Measurements from ENCODE around the gene ABCA12. TPM values are rescaled to one million over a fixed set of nuclear protein-coding genes. Genes with fewer than 3 reads are reported as not detected.

Gene ABCA12
- total RNA-seq, 1 donor from 2014 or later = 7.7 TPM

- peak; percentile 28 for DNase-seq (ENCODE audit: low read depth)
- no peak overlapping the region for H3K4me3 ChIP-seq (ENCODE audit: low read depth, low read length)
- no peaks in the 10 kb centered on the region for H3K27me3 ChIP-seq (ENCODE audit: control insufficient read depth, insufficient read depth, low read length)
- H3K36me3 ChIP-seq (ENCODE audit: control insufficient read depth, insufficient read depth, low read length) = no peaks in the 10 kb centered on the region
- TF ChIP-seq, protein P1, sequence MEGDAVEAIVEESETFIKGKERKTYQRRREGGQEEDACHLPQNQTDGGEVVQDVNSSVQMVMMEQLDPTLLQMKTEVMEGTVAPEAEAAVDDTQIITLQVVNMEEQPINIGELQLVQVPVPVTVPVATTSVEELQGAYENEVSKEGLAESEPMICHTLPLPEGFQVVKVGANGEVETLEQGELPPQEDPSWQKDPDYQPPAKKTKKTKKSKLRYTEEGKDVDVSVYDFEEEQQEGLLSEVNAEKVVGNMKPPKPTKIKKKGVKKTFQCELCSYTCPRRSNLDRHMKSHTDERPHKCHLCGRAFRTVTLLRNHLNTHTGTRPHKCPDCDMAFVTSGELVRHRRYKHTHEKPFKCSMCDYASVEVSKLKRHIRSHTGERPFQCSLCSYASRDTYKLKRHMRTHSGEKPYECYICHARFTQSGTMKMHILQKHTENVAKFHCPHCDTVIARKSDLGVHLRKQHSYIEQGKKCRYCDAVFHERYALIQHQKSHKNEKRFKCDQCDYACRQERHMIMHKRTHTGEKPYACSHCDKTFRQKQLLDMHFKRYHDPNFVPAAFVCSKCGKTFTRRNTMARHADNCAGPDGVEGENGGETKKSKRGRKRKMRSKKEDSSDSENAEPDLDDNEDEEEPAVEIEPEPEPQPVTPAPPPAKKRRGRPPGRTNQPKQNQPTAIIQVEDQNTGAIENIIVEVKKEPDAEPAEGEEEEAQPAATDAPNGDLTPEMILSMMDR (IDR thresholded peaks at IDR 0.05; ENCODE audit: insufficient read depth, low read length, poor library complexity, severe bottlenecking) = no peak
These were observed 116.0 kb downstream of the ABCA12 start for GRCh38 chr2:215022418-215022817.

DNA sequence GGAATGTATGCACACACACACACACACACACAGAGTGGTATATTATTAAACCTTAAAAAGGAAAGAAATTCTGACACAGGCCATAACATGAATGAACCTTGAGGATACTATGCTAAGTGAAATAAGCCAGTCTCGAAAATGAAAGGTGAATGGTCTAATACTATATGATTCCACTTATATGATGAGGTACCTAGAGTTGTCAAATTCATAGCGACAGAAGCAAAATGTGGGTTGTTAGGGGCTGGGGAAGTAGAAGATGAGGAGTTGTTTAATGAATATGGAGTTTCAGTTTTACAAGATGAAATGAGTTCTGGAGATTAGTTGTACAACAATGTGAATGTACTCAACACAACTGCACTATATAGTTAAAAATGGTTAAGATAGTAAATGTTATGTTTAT, 118.1 kb downstream of the ABCA12 start:
- TF ChIP-seq, protein P1 (IDR thresholded peaks at IDR 0.05; ENCODE audit: insufficient read depth, low read length, poor library complexity, severe bottlenecking) = no peak
- no peak for DNase-seq (ENCODE audit: low read depth)
- H3K4me3 ChIP-seq (ENCODE audit: low read depth, low read length) = no peak overlapping the region
- no peaks in the 10 kb centered on the region for H3K27me3 ChIP-seq (ENCODE audit: control insufficient read depth, insufficient read depth, low read length)
- H3K36me3 ChIP-seq (ENCODE audit: control insufficient read depth, insufficient read depth, low read length) = no peaks in the 10 kb centered on the region

DNA sequence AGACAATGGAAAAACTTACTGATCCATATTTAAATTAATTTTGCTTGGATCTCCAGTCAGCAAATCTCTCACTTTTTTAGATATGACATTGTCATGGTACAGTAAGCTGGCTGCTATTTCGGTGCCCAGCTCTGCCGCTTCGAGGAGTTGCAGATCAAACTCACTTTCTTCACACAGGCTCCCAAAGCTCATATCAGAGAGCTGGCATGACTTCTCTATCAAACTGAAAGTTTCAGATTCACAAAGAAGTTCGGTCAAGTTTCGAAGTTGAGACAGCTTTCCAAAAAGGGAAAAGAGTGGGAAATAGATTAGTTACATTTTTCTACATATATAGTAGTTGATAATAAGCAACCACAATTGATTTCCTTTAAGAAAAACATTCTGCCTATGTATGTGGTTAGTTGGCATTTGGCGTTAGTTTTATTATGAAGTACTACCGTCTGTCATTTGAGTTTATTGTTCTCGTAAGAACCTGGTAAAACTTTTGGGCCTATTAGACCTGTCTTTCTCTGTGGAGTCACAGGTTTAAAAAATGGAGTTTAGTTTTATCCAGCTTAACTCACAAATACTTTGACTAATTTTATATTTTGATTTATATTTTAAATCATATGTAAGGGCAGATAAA, 118.8 kb downstream of the ABCA12 start:
- H3K27me3 ChIP-seq (ENCODE audit: control insufficient read depth, insufficient read depth, low read length) = no peaks in the 10 kb centered on the region
- H3K36me3 ChIP-seq (ENCODE audit: control insufficient read depth, insufficient read depth, low read length) = no peaks in the 10 kb centered on the region
- DNase-seq (ENCODE audit: low read depth) = no peak
- H3K4me3 ChIP-seq (ENCODE audit: low read depth, low read length) = no peak overlapping the region
- TF ChIP-seq, protein P1 (IDR thresholded peaks at IDR 0.05; ENCODE audit: insufficient read depth, low read length, poor library complexity, severe bottlenecking) = no peak

GRCh38 chr2:215019085-215019484, 119.3 kb downstream of the ABCA12 start:
- H3K4me3 ChIP-seq (ENCODE audit: low read depth, low read length) = no peak overlapping the region
- no peaks in the 10 kb centered on the region for H3K36me3 ChIP-seq (ENCODE audit: control insufficient read depth, insufficient read depth, low read length)
- no peaks in the 10 kb centered on the region for H3K27me3 ChIP-seq (ENCODE audit: control insufficient read depth, insufficient read depth, low read length)
- TF ChIP-seq, protein P1 (IDR thresholded peaks at IDR 0.05; ENCODE audit: insufficient read depth, low read length, poor library complexity, severe bottlenecking) = no peak
- DNase-seq (ENCODE audit: low read depth) = no peak

- H3K27me3 ChIP-seq (ENCODE audit: control insufficient read depth, insufficient read depth, low read length) = no peaks in the 10 kb centered on the region
- no peaks in the 10 kb centered on the region for H3K36me3 ChIP-seq (ENCODE audit: control insufficient read depth, insufficient read depth, low read length)
- DNase-seq (ENCODE audit: low read depth) = no peak
- TF ChIP-seq, protein P1 (IDR thresholded peaks at IDR 0.05; ENCODE audit: insufficient read depth, low read length, poor library complexity, severe bottlenecking) = no peak
- H3K4me3 ChIP-seq (ENCODE audit: low read depth, low read length) = no peak overlapping the region
These were observed 123.0 kb downstream of the ABCA12 start for GRCh38 chr2:215015421-215015820.

DNA sequence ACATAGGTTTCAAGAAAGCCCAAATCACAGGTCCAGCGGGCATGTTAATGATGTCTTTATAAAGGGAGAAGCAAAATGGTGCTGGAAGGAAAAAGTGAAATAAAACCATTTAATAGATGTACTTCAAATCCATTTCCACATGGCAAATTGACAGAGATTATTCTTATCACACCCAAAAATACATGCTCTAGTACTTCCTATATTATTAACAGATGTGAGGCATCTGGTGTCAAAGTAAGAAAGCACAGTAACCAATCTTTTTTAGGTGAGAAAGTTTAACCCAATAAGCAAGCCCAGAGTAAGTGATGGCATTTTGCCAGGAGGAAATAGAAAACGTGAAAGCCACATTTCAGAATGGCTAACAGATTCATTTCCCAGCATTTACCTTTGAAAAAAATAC, 128.0 kb downstream of the ABCA12 start:
- no peaks in the 10 kb centered on the region for H3K36me3 ChIP-seq (ENCODE audit: control insufficient read depth, insufficient read depth, low read length)
- TF ChIP-seq, protein P1 (IDR thresholded peaks at IDR 0.05; ENCODE audit: insufficient read depth, low read length, poor library complexity, severe bottlenecking) = no peak

More for the DNA sequence above, 128.0 kb downstream of the ABCA12 start:
- Histone ChIP-seq H3K4me3 (ENCODE audit: low read depth, low read length) (no peak overlapping the region), H3K27me3 (ENCODE audit: control insufficient read depth, insufficient read depth, low read length) (no peaks in the 10 kb centered on the region)
- DNase-seq (ENCODE audit: low read depth) = no peak

Measured in kidney epithelial cell (primary cell).